Panc1 (cell line): ENCODE results near the gene RPL23.

Experiments
- CTCF ChIP-seq: fragments of 450-650 bp; IDR thresholded peaks from 2 replicates; pipeline ENCODE4 v1.5.1; 2017; ENCODE audit warnings: mild to moderate bottlenecking
- REST ChIP-seq, 2 experiments: IDR thresholded peaks; 2 replicates each; pipeline ENCODE4 v1.6.1; 2011 to 2012; ENCODE audit warnings: low read depth in 2 of 2, control low read depth in 1 of 2, low read length in 1 of 2, mild to moderate bottlenecking in 1 of 2, moderate library complexity in 1 of 2; ENCODE audit not compliant: insufficient read depth in 1 of 2

GRCh38 chr17:38885044-38885727 lies 31.7 kb upstream of the RPL23 start:
- TF ChIP-seq CTCF (no peak), REST (IDR thresholded peaks at IDR 0.05; ENCODE audit: insufficient read depth in 1 of 2, low read depth in 2 of 2, low read length in 1 of 2) (no peak)
